NCI-H1417 treated with DMSO at 0.1 percent for 48 hours (cell line): ENCODE results near the gene ASPRV1.
"Not testable (repeated sequence)": the region's sequence is repeated elsewhere in the genome, so short reads cannot be mapped to it uniquely, and the experiment has no call there.

Experiments
- DNase-seq: peaks from one replicate; lab custom pipeline; 2025; lab: John Stamatoyannopoulos, UW

Gene ASPRV1

GRCh38 chr2:69961496-69961895 is at the start of gene ASPRV1:
TSS of gene ASPRV1 (minus strand) at chr2:69961631. CDS start at chr2:69961436, 195 bp downstream.
- no peak for DNase-seq

- DNase-seq, result no peak
Measured at GRCh38 chr2:70010576-70011111, 49.2 kb upstream of the ASPRV1 start.

GRCh38 chr2:70009762-70010575 is 48.5 kb upstream of the ASPRV1 start:
- DNase-seq, result no peak

- no peak for DNase-seq
Measured at GRCh38 chr2:70008290-70008689, 46.9 kb upstream of the ASPRV1 start.

GRCh38 chr2:70007151-70007550 is 45.7 kb upstream of the ASPRV1 start:
- no peak for DNase-seq

GRCh38 chr2:70006447-70006784 is 45.0 kb upstream of the ASPRV1 start:
- no peak for DNase-seq

GRCh38 chr2:70005752-70006446 is 44.5 kb upstream of the ASPRV1 start:
- no peak for DNase-seq

- no peak for DNase-seq
Measured at GRCh38 chr2:70005216-70005615, 43.8 kb upstream of the ASPRV1 start.

- DNase-seq, result no peak
Measured at GRCh38 chr2:70003093-70003830, 41.8 kb upstream of the ASPRV1 start.

GRCh38 chr2:70002241-70002899 is 40.9 kb upstream of the ASPRV1 start:
- no peak for DNase-seq

- not testable (repeated sequence) for DNase-seq
Measured at GRCh38 chr2:70000529-70000928, 39.1 kb upstream of the ASPRV1 start.

GRCh38 chr2:69998761-69999160 is 37.3 kb upstream of the ASPRV1 start:
- DNase-seq, result no peak

- DNase-seq, result no peak
Measured at GRCh38 chr2:69997015-69997830, 35.8 kb upstream of the ASPRV1 start.

- DNase-seq, result no peak
Measured at GRCh38 chr2:69995511-69995910, 34.1 kb upstream of the ASPRV1 start.

GRCh38 chr2:69994166-69994565 is 32.7 kb upstream of the ASPRV1 start:
- DNase-seq, result no peak

GRCh38 chr2:69993708-69994107 is 32.3 kb upstream of the ASPRV1 start:
- no peak for DNase-seq

- no peak for DNase-seq
Measured at GRCh38 chr2:69993048-69993565, 31.7 kb upstream of the ASPRV1 start.

- no peak for DNase-seq
Measured at GRCh38 chr2:69992310-69993047, 31.0 kb upstream of the ASPRV1 start.

- no peak for DNase-seq
Measured at GRCh38 chr2:69989441-69990105, 28.1 kb upstream of the ASPRV1 start.

- no peak for DNase-seq
Measured at GRCh38 chr2:69989009-69989408, 27.6 kb upstream of the ASPRV1 start.
